Endodermal cell (in vitro differentiated cells): ENCODE results near the gene TRAPPC2. TPM values are rescaled to one million over a fixed set of nuclear protein-coding genes. Genes with fewer than 3 reads are reported as not detected.
A peak's percentile ranks its signal among the peaks of the same experiment; 100 is the strongest.

ENCODE experiments used
- DNase-seq: peaks from one replicate; pipeline ENCODE4 v3.0.0-alpha.2; 2017
- H3K27ac ChIP-seq: 2 replicates; pipeline ENCODE4 v1.5.1; 2013; ENCODE audit warnings: mild to moderate bottlenecking, low read depth, low read length, moderate library complexity
- H3K27me3 ChIP-seq: 2 replicates; pipeline ENCODE4 v1.6.1; 2013; ENCODE audit warnings: mild to moderate bottlenecking, low read length, moderate library complexity; ENCODE audit not compliant: insufficient read depth, control insufficient read depth, poor library complexity, severe bottlenecking
- H3K36me3 ChIP-seq: 2 replicates; pipeline ENCODE4 v1.7.0; 2013; ENCODE audit warnings: mild to moderate bottlenecking, low read length, moderate library complexity; ENCODE audit not compliant: control insufficient read depth, insufficient read depth
- H3K4me1 ChIP-seq: one replicate; pipeline ENCODE4 v1.7.0; 2013; ENCODE audit warnings: low read length; ENCODE audit not compliant: control insufficient read depth, insufficient read depth
- H3K4me3 ChIP-seq: 2 replicates; pipeline ENCODE4 v1.5.1; 2013; ENCODE audit warnings: mild to moderate bottlenecking, low read length, moderate library complexity
- H3K9ac ChIP-seq: 2 replicates; pipeline ENCODE4 v1.6.1; 2013; ENCODE audit warnings: mild to moderate bottlenecking, low read length, moderate library complexity; ENCODE audit not compliant: poor library complexity, severe bottlenecking; ENCODE audit errors: extremely low read depth
- H3K9me3 ChIP-seq: 2 replicates; pipeline ENCODE4 v1.6.1; 2013; ENCODE audit warnings: mild to moderate bottlenecking, low read length, moderate library complexity; ENCODE audit not compliant: control insufficient read depth
- H3K27ac Mint-ChIP-seq: 2 replicates; pipeline ENCODE4 v1.8.0; 2020; ENCODE audit warnings: mixed read lengths
- H3K27me3 Mint-ChIP-seq: 2 replicates; pipeline ENCODE4 v1.8.0; 2021; ENCODE audit warnings: mild to moderate bottlenecking, mixed read lengths; ENCODE audit not compliant: insufficient read depth
- H3K36me3 Mint-ChIP-seq: 2 replicates; pipeline ENCODE4 v1.8.0; 2020; ENCODE audit warnings: low read depth, mixed read lengths
- H3K4me1 Mint-ChIP-seq: 2 replicates; pipeline ENCODE4 v1.8.0; 2020; ENCODE audit warnings: mixed read lengths
- H3K4me3 Mint-ChIP-seq: 2 replicates; pipeline ENCODE4 v1.8.0; 2020; ENCODE audit warnings: mild to moderate bottlenecking, moderate library complexity, mixed read lengths
- H3K9me3 Mint-ChIP-seq: 2 replicates; pipeline ENCODE4 v1.8.0; 2020; ENCODE audit warnings: mild to moderate bottlenecking, mixed read lengths
- CTCF ChIP-seq: fragments of 200-600 bp; sonication (generic); conservative IDR thresholded peaks from 2 replicates; pipeline ENCODE4 v1.5.0; 2021; ENCODE audit warnings: antibody characterized with exemption, mild to moderate bottlenecking
- WGBS, 2 experiments: methylation state at CpG; one replicate each; pipeline versions ENCODE4 v1.1.5 to v1.1.7; 2013; ENCODE audit warnings: missing lambda C conversion rate in 2 of 2, mixed read lengths in 1 of 2; ENCODE audit not compliant: insufficient coverage in 1 of 2, insufficient read length in 1 of 2; 5-methylcytosine and 5-hydroxymethylcytosine counted together
- long read RNA-seq, 4 experiments: library from polyadenylated mRNA in 2 of 4; library from RNA in 1 of 4; library from capped mRNA in 1 of 4; stranded (forward) in 3 of 4; unstranded in 1 of 4; transcript quantifications; one replicate each; pipeline ENCODE4 v2.0.0, GENCODE V29; 2020 to 2021; ENCODE audit warnings: inconsistent platforms in 1 of 4
- polyA plus RNA-seq, 2 experiments: library from polyadenylated mRNA; stranded (reverse); fragments of 50-300 nt; gene quantifications; one replicate each; pipeline ENCODE4 v1.2.3, GENCODE V29; 2013
- total RNA-seq, 2 donors: library from RNA; stranded (reverse); fragmentation: NEBNext Ultra II Directional in 1 of 2; extraction: Animal tissue kit (Norgen Biotek cat#: 25700) in 1 of 2; gene quantifications; 2 replicates in 1 of 2; 3 replicates in 1 of 2; pipeline ENCODE4 v1.2.1, GENCODE V29; 2021

TRAPPC2 gene
- 10 to 100 TPM; 12.8 to 14.7 TPM for total RNA-seq
- polyA plus RNA-seq (2013, experiment 1 of 2), result 16.2 TPM
- polyA plus RNA-seq (2013, experiment 2 of 2), result 13.9 TPM
- long read RNA-seq, experiment 1, partial matches to known transcripts, result 1 of 4 reads
- long read RNA-seq, experiment 1, other reads (novel, unspliced or antisense), result 1 of 4 reads
- long read RNA-seq, experiment 2, transcript TRAPPC2-201 (5 exons, 2,716 nt), result major isoform, 13 of 24 reads
- long read RNA-seq, experiment 2, partial matches to known transcripts, result 3 of 24 reads
- long read RNA-seq, experiment 2, other reads (novel, unspliced or antisense), result 3 of 24 reads
- long read RNA-seq, experiment 3, transcript TRAPPC2-201 (5 exons, 2,716 nt), result major isoform, 19 of 29 reads
- long read RNA-seq, experiment 3, partial matches to known transcripts, result 1 of 29 reads
- long read RNA-seq, experiment 3, other reads (novel, unspliced or antisense), result 5 of 29 reads
- long read RNA-seq, experiment 4, partial matches to known transcripts, result 1 of 6 reads
- long read RNA-seq, experiment 4, other reads (novel, unspliced or antisense), result 3 of 6 reads

GRCh38 chrX:13734278-13735172 lies at the start of gene TRAPPC2, which contains the start of gene OFD1:
Gene TRAPPC2 (minus strand): TSS chrX:13734620. CDS start chrX:13719963, 14,657 bp downstream.
Gene OFD1 (plus strand): TSS chrX:13734748. CDS start chrX:13735072, 324 bp downstream.
- H3K9ac ChIP-seq, result peak within 1 kb of the TSS; percentile 80
- H3K9me3 ChIP-seq, result no peaks in the 10 kb centered on the region
- Mint-ChIP-seq H3K27me3 (no peaks in the 10 kb centered on the region), H3K27ac (peak within 1 kb of the TSS; percentile 94), H3K36me3 (peaks cover 17% of the 10 kb centered on the region), H3K4me3 (peak within 1 kb of the TSS; percentile 74), H3K4me1 (peaks cover 15% of the 10 kb centered on the region), H3K9me3 (peaks cover 50% of the 10 kb centered on the region)
- TF ChIP-seq CTCF, result no peak
- peaks cover 9% of the 10 kb centered on the region for H3K36me3 ChIP-seq
- DNase-seq, result peak; percentile 95
- H3K27me3 ChIP-seq, result no peaks in the 10 kb centered on the region
- 0 to 2% methylated on average over 7 to 75 of the region's 75 CpGs for WGBS, 2 experiments
- H3K4me1 ChIP-seq, result no peaks in the 10 kb centered on the region
- H3K4me3 ChIP-seq, result peak within 1 kb of the TSS; percentile 89
- H3K27ac ChIP-seq, result peak within 1 kb of the TSS; percentile 87

- Histone ChIP-seq H3K27ac (no peak overlapping the region), H3K27me3 (no peaks in the 10 kb centered on the region), H3K9me3 (no peaks in the 10 kb centered on the region), H3K4me1 (peaks cover 5% of the 10 kb centered on the region), H3K4me3 (no peak overlapping the region), H3K9ac (peak overlapping the region; percentile 15), H3K36me3 (peaks cover 26% of the 10 kb centered on the region)
- DNase-seq, result no peak
- TF ChIP-seq CTCF, result no peak
- H3K9me3 Mint-ChIP-seq, result peaks cover 47% of the 10 kb centered on the region
- H3K27me3 Mint-ChIP-seq, result no peaks in the 10 kb centered on the region
- H3K4me3 Mint-ChIP-seq, result no peak overlapping the region
- WGBS, 2 experiments, result 88 to 91% methylated on average over 2 to 6 of the region's 7 CpGs
- peaks cover 13% of the 10 kb centered on the region for H3K4me1 Mint-ChIP-seq
- peaks cover 4% of the 10 kb centered on the region for H3K36me3 Mint-ChIP-seq
- H3K27ac Mint-ChIP-seq, result peak overlapping the region; percentile 88
Observed at GRCh38 chrX:13780868-13781427, 46.5 kb upstream of the TRAPPC2 start.

GRCh38 chrX:13778916-13779315 lies 44.5 kb upstream of the TRAPPC2 start:
- H3K4me1 ChIP-seq, result peaks cover 5% of the 10 kb centered on the region
- no peak overlapping the region for H3K27ac Mint-ChIP-seq

More at GRCh38 chrX:13778916-13779315, 44.5 kb upstream of the TRAPPC2 start:
- H3K4me3 ChIP-seq, result no peak overlapping the region
- no peak overlapping the region for H3K27ac ChIP-seq
- no peaks in the 10 kb centered on the region for H3K27me3 ChIP-seq
- H3K36me3 ChIP-seq, result peaks cover 45% of the 10 kb centered on the region
- H3K9ac ChIP-seq, result no peak overlapping the region
- Mint-ChIP-seq H3K36me3 (peaks cover 12% of the 10 kb centered on the region), H3K27me3 (no peaks in the 10 kb centered on the region), H3K4me1 (peaks cover 13% of the 10 kb centered on the region), H3K4me3 (no peak overlapping the region), H3K9me3 (peaks cover 47% of the 10 kb centered on the region)
- WGBS, 2 experiments, result 41% methylated on average over 2 of the region's 2 CpGs; no CpG with 5 or more reads in 1 of the 2 experiments
- no peak for DNase-seq
- TF ChIP-seq CTCF, result peak; percentile 37
- H3K9me3 ChIP-seq, result no peaks in the 10 kb centered on the region
